ENCODE measurements around the gene DAB1.
"Not testable (repeated sequence)": the region's sequence is repeated elsewhere in the genome, so short reads cannot be mapped to it uniquely, and the experiment has no call there.

Gene DAB1

DNA sequence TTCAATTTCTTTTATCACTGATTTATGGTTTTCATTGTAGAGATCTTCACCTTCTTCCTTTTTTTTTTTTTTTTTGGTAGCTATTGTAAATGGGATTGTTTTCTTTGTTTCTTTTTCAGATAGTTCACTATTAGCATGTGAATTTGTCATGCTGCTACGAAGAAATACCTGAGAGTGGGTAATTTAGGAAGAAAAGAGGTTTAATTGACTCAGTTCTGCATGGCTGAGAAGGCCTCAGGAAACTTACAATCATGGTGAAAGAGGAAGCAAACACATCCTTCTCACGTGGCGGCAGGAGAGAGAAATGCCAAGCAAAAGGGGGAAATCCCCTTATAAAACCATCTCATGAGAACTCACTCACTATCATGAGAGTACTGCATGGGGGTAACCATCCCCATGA, 66.4 kb downstream of the DAB1 start:
- no peak for DNase-seq

DNA sequence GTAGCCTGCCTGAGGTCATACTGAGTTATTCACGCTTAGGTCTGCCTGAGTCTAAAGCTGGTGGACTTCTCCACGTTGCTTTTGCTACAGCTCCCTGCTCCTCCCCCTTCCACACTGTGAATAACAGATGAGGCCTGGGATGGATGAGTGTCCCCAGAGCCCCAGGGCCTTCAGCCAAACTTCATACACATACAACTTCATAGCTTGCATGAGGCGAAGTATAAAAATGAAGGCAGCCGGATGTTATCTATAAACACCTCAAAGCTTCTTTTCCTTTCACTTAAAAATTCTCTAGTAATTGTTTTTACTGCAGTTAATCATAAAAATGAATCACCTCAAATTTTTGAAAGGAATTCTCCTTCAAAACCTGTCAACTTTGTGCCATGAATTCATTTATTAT, 70.2 kb downstream of the DAB1 start:
- no peak for DNase-seq

DNA sequence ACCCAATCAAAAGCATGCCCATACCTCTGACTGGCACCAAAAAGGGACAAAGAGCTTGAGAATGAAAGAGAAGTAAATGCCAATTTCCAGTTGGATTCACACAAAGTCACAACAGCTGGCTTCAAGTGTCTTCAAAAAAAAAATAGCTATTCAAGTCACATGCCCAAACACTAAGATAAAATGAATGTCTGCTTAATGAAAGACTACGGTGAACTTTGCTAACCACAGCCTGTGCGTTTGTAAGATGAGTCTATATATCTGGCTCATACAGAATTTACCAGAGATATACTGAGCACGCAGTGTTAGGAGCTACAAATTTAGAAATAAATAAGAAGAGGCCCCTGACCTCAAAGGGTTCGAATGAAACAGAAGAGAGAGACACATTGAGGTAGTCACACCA, 73.2 kb downstream of the DAB1 start:
- no peak for DNase-seq

DNA sequence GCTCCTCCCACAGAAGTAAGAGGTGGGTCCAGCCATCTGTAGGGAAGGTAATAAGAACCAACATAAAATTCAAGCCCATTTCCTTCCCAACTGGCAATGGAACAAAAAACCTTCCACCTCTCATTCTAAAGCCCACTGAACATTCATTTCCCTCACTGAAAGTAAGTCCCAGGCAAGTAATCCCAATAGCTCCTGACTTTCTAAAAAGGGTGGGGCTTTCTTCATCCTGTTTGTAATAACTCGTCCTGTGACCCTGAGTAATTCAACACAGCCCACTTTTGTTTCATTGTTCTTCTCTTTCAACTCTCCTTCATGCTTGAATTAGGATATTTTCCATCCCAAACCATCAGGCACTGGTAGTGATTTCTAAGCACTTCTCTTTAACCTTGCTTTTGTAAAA, 74.9 kb downstream of the DAB1 start:
- DNase-seq: no peak

DNA sequence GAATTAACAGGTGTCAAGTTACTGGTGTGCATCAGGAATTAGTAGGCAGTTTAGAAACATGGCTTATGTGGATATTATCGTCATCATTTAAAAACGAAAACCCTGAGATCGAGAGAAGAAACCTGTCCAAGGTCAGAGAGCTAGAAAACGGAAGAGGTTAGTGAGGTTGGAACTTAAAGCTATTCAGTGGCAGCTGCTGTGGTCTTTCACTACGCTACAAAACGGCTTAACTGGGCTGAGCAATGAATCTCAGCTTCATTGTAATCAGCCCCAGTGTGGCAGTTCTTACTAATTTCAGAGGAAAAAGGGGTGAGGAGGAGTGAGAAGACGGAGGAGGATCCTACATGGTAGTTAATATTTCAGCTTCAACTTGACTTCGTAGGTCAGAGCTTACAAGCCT, 77.9 kb downstream of the DAB1 start:
- DNase-seq: no peak

DNA sequence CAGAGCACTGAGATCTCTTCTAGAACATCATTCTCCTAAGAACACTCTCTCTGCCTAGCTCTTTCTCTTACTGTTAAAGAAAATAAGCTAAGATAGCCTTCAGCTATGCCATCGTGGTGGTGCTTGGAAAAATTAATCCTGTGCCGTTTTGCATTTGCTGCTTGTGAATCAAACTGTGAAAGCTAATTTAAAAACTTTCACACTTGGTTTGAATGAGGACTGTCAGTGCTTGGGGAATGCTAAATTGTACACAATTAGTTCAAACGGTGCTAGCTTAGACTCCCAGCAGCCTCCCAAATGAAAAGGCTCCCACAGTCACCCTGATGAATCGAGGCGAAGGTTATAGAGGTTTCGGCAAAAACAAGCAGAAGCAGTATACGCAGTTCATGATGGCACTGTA, 79.6 kb downstream of the DAB1 start:
- no peak for DNase-seq

DNA sequence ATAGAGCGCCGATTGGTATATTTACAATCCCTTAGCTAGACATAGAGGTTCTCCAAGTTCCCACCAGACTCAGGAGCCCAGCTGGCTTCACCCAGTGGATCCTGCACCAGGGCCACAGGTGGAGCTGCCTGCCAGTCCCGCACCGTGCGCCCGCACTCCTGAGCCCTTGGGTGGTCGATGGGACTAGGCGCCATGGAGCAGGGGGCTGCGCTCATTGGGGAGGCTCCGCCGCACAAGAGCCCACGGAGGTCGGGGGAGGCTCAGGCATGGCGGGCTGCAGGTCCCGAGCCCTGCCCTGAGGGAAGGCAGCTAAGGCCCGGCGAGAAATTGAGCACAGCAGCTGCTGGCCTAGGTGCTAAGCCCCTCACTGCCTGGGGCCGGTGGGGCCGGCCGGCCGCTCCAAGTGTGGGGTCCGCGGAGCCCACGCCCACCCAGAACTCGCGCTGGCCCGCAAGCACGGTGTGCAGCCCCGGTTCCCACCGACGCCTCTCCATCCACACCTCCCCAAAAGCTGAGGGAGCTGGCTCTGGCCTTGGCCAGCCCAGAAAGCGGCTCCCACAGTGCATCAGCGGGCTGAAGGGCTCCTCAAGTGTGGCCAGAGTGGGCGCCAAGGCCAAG, 80.5 kb downstream of the DAB1 start:
- not testable (repeated sequence) for DNase-seq

DNA sequence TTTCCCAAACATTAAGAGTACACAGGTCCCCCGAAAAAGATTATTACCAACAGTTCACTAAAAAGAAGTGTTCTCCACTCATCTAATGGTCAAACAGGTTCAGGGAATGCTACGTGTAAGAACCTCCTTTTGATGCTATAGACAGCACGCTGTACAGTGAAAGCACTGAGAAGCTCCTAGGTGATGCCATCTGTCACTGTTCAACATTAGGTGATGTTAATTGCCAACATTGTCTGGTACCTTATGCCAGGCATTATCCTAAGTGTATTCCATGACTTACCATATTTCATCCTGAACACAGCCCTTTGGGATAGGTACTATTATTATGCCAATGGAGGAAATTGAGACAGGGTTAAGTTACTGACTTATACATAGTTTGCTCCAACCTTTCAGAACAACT, 82.1 kb downstream of the DAB1 start:
- DNase-seq: no peak

DNA sequence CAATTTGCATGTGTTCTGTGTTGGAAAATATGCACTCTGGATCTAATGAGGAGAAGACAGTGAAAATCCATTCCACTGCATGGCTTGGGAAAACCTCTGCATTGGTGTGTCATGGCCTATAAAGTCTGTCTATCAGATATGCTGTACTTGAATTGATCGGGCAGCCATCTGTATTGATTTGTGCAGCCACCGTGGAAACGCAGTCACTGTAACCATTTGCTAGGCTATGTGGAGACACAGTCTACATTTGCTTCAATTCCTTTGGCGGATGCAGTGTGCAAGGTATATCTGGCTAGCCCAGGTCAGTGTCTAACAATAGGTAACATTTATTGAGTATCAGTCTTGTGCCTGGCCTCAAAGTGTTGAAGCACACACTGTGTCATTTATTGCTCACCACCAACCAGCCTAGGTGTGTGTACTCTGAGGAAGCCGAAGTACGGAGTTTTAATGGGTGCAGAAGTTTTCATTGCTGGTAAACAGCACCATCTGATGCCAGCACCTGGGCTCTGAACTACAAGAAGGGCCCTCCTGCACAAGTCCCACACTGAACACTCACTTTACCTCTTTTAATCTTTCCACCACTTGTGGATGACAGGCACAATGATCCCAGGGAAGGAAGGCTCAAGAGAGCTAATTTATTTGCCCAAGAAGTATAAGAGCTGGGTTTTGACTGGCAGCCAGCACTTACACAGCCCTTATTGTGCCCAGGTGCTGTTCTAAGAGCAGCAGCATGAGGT, 83.4 kb downstream of the DAB1 start:
- DNase-seq: no peak

DNA sequence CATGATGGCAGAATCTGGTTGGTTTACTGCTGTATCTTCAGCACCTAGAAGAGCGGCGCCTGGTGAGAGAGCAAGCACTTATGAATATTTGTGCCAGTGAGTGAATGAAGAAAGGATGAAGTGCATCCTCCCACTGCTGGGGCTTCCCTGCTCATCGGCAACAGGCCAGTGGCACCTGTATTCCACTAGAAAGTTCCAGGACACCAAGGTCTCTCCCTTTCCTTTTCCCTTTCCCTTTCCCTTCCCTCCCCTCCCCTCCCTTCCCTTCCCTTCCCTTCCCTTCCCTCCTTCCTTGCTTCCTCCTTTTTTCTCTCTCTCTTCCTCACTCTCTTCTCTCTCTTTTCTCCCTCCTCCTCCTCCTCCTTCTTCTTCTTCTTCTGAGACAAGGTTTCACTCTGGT, 86.2 kb downstream of the DAB1 start:
- no peak for DNase-seq

DNA sequence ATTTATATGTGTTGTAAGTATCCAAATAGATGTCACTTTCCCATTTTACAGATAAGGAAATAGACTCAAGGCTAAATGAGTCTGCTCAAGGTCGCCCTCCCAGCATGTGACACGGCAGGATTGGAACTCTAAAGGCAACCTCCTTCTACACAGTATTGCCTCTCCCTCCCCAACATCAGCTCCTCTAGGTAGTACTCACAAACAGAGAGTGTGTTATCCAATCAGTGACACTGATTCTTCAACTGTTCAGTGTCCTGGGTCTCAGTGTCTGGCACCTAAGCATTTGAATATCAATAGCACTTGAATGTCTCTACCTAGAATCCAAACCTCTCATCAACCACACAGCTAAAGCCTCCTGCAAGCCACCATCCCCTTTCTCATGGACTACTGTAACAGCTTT, 87.1 kb downstream of the DAB1 start:
- no peak for DNase-seq

DNA sequence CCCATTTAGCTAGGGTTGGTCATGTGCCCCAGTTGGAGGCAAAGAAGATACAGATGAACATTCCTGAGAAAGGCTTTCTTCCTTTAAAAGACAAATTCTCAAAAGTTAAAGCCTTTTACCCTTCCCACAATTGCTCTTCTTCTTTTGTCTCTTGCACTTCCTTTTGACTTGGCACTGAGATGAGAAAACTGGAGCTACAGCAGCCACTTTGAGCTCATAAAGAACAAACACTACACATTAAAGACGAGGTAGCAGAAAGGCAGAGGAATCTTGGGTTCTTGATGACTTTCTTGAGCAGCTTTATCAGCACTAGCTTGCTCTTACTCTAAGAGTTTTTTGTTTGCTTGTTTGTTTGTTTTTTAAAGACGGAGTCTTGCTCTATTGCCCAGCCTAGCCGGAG, 92.2 kb downstream of the DAB1 start:
- no peak for DNase-seq

DNA sequence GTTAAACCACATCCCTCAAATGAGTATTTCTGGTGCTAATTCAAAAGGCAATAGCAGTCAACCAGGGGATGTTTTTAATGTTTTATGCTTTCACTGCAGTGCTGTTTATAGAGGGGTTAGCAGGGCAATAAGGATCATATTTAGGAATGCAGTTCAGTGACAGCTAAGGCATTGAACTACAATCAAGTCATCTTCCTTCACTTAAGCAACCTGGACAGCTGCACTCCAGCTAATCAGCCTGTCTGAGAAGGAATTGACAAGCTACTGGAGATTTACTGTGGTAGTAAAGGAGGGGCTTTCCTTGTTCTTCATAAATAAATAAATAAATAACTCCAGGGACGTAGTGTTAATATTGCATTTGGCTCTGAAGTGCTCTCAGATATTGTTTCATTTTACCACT, 93.9 kb downstream of the DAB1 start:
- no peak for DNase-seq

DNA sequence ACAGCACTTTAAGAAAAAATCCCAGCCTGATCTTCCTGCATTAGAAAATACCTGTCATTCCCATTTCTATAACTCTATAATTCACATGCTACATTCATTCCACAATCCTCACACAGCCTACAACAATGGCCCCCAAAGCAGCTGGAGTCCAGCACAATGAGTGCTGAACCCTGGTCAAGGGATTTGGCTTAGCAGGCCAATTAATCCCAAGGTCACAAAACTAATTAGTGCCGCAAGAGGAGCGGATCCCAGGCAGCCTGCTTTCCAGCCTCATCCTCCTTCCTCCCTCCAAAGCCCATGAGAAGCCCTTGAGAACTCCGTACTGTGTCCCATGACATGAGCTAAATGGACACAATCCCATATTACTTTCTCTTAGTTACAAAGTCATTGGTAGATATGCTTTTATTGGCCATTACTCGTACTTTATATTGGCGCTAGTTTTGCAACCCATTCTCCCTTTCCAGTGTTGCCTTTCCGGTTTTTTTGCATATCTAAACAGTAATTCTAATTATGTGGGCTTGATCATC, 94.8 kb downstream of the DAB1 start:
- DNase-seq: no peak

DNA sequence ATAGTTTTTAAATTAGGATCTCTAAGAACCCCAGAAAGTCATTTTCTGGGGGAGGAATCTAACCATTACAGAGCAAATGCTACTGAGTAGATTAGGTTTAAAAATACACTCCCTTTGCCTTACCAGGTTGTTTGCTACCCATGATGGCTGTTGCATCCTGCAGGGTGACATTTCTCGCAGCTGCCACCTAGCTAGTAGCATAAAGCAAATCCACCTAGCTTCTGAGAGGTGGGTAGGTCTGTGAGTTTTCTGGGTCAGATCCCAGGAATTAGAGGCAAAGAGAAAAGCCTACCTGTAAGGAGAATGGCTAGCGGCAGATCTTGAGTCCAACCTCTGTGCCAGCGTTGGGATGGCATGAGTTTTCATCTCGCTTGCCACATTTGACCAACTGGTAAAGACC, 95.9 kb downstream of the DAB1 start:
- no peak for DNase-seq

DNA sequence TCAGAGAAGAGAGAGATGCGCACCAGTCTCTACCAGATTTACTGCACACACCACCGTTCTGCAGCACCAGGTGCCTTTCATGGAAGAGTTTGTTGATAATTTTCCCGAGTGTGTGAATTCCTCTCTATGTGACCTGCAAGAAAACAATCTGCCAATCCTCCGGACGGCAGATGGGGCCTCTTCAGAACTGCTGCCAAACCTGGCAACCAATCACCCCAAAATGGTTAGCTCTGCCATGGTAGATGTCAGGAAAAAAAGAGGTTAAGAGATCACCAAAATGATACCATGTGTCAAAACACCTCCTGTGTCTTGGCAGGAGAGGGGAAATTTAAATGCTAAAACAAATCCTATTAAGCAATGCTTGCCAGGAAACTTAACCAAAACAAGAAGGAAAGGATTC, 96.5 kb downstream of the DAB1 start:
- no peak for DNase-seq

DNA sequence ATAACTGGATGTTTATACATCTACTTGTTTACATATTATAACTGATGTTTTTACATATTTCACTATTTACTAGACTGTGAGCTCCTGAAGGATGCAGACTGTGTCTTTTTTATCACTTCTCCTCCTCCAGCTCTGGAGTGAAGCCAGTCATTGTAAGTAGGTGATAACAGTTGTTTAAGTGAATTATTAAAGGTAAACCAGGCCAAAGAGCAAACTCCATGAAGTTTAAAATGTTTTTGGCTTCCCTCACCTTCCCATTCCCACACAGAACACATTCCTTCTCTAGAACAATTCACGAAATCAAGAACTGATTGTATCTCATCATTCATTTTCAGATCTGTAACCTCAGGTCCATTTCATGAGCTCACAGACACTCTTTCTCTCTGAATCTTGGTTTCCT, 98.3 kb downstream of the DAB1 start:
- DNase-seq: no peak

DNA sequence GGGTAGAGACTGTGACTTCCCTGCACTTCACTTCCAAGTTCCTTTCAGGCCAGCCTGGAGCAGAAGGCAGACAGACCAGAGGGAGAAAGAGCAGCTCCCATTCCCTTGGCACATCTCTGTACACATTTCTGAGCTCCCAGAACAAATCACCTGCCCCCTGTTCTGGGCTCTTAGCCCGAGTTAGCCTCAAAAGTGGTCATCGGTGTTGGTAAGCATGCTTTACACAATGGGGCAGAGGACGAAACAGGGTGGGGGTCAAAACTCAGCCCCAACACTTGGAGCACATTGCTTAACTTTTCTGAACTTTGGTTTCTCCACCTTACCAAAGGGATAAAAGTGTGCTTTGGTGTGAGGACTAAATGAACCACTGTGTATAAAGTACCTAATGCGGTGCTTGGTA, 98.7 kb downstream of the DAB1 start:
- no peak for DNase-seq

DNA sequence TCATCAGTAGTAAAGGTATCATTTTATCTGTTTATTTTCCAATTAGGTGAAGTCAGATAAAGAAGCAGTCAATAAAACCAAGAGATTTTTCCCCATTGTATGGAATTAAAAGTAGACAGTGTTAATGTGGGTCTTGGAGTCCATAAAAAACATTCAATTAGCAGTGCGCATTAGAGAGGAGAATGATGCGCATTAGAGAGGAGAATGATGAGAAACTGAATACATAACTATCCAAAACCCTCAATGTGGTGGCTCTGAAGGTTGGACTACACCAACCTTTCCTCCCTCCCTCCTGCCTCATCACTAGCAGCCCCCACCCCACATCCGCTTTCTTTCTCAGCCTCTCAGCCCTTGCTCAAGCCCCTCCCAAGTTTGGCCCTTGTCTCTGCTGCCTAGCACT, 99.5 kb downstream of the DAB1 start:
- no peak for DNase-seq

DNA sequence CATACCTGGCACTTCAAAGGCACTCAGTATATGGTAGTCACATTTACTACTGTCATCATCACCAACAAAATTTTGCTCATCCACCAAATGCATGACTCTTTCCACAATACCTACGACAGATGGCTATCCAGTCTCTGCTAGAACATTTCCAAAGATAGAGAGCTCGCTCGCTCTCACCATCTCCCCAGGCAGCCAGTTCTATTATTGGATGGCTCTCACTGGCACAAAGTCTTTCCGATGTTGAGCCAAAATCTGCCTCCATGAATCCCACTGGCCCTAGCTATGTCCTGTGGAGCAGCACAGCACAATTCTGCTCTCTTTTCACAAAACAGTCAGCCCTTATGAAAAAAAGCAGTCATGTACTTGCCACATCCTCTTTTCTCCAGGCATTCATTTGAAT, 102.1 kb downstream of the DAB1 start:
- no peak for DNase-seq

DNA sequence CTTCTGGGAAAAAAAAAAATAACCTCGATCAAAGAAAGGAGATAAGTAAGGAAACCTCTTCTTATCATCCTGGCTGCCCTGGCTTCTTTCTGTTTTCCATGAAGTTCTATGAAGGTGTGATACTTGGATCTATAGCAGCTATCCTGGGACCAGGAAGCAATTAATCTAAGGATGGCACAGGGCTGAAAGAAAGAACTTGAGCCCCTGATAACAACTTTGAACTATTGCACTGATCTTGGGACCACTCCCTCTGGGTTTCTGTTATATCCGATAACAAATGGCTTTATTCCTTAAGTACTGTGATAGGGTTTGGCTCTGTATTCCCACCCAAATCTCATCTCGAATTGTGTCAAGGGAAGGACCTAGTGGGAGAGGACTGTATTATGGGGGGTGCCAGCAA, 104.1 kb downstream of the DAB1 start:
- no peak for DNase-seq

DNA sequence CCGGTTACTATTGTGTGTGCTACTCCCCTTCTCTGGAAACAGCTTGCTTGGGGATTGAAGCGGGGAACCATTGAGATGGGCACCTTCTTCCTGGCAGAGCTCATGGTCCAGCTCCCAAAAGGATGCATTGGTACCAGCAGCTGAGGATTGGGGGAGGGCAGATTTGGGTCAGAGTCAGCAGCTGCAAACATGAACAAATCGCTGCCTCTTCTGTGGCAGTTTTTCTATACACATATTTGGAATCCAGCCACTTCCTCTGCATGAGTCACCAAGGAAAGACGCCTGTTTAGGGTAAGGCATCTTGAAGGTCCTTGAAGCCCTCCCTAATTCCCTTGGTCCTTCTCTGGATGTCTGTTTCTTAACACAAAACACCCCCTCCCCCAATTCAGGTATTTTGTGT, 104.7 kb downstream of the DAB1 start:
- DNase-seq: no peak

DNA sequence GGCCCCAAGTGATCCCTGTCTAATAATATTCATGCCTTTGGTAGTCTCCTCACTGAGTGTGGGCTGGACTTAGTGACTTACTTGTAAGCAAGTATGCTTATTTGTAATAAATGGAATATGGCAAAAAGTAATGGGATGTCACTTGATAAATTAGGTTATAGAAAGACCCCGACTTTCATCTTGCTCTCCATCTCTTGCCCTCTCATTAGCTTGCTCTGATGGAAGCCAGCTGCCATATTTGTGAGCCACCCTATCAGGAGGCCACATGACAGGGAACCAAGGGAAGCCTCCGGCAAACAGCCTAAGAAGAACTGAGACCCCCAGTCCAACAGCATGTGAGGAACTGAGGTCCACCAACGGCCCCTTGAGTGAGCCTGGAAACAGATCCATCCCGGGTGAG, 107.0 kb downstream of the DAB1 start:
- DNase-seq: no peak

DNA sequence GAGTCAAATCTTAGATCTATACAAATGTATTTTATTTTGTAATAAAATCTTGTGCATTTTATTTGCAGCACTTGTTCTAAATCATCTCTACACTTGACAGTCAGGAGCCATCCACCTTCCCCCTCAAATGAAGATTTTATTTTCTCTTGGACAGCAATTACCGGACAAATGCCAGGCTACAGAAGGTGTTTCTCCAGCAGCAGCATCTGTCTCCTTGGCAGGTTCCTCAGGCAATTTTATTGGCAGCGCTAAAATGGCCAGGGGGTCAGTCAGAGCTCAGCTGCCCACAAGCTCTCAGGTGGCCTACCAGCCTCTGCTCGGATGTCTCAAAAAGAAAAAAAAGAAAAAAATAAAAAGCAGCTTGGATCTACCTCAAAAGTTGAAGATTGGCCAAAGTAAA, 107.6 kb downstream of the DAB1 start:
- no peak for DNase-seq

DNA sequence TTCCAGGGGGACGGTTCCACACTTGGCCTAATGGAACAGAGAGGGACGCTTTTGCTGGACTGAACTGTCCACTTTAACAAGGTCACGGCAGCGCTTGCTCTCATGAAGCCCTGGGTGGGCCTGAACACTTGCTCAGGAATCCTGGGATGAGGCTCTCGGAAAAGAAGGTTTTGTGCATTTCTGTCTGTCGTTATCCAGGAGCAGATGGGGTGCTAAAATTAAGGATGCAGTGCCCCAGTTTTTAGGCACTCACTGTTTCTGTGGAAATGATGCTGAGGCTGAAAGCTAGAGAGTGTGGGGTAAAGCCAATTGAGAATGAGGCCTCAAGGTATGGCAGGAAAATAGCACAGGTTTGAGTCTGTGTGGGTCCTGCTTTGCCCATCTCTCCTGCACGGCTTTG, 111.0 kb downstream of the DAB1 start:
- DNase-seq: no peak
